Erythroblast (primary cell): ENCODE results near the gene OAS1.

Experiments
- GATA1 ChIP-seq: IDR thresholded peaks from 2 replicates; pipeline ENCODE4 v1.6.1; 2011; ENCODE audit warnings: low read depth, mild to moderate bottlenecking, control low read depth, low read length, moderate library complexity
- POLR2A ChIP-seq: IDR thresholded peaks from 2 replicates; pipeline ENCODE4 v1.6.1; 2011; ENCODE audit warnings: mild to moderate bottlenecking, low read length

GRCh38 chr12:112928978-112929377 lies 22.2 kb downstream of the OAS1 start:
- TF ChIP-seq POLR2A, result no peak
- no peak for TF ChIP-seq GATA1
